SK-N-MC (cell line): ENCODE data around the gene FXYD7.
"Not testable (repeated sequence)": the region's sequence is repeated elsewhere in the genome, so short reads cannot be mapped to it uniquely, and the experiment has no call there.

ENCODE experiments used
- DNase-seq: peaks from one replicate; pipeline ENCODE4 v3.0.0-alpha.2; 2011; ENCODE audit warnings: low read depth, low spot score
- H3K27ac ChIP-seq: fragments of 200-600 bp; sonication (generic); 2 replicates; pipeline ENCODE4 v1.5.1; 2016; ENCODE audit warnings: mixed run types
- H3K36me3 ChIP-seq: fragments of 200-600 bp; sonication (generic); 2 replicates; pipeline ENCODE4 v1.6.1; 2017; ENCODE audit warnings: antibody characterized with exemption, low read length, mixed read lengths; ENCODE audit not compliant: insufficient read depth
- H3K4me3 ChIP-seq: fragments of 200-600 bp; sonication (generic); 2 replicates; pipeline ENCODE4 v1.5.1; 2016
- H3K9ac ChIP-seq: fragments of 200-600 bp; sonication (generic); 2 replicates; pipeline ENCODE4 v1.8.0; 2017; ENCODE audit warnings: mixed run types, mixed read lengths; ENCODE audit not compliant: insufficient read length
- H3K9me3 ChIP-seq: fragments of 200-600 bp; sonication (generic); 2 replicates; pipeline ENCODE4 v1.6.1; 2017; ENCODE audit warnings: low read depth, mild to moderate bottlenecking, antibody characterized with exemption, low read length, moderate library complexity, mixed read lengths
- EZH2 ChIP-seq: fragments of 200-600 bp; sonication (generic); IDR thresholded peaks from one replicate; pipeline ENCODE4 v1.6.1; 2017; ENCODE audit warnings: antibody characterized with exemption
- FOXP2 ChIP-seq: optimal IDR thresholded peaks from 2 replicates; pipeline ENCODE3; 2011; ENCODE audit warnings: mild to moderate bottlenecking, moderate library complexity; ENCODE audit not compliant: insufficient read depth; ENCODE audit errors: extremely low read length, control extremely low read depth
- POLR2AphosphoS5 ChIP-seq: IDR thresholded peaks from 2 replicates; pipeline ENCODE4 v1.6.1; 2012; ENCODE audit warnings: mild to moderate bottlenecking, low read depth, low read length, borderline replicate concordance

Gene FXYD7

DNA sequence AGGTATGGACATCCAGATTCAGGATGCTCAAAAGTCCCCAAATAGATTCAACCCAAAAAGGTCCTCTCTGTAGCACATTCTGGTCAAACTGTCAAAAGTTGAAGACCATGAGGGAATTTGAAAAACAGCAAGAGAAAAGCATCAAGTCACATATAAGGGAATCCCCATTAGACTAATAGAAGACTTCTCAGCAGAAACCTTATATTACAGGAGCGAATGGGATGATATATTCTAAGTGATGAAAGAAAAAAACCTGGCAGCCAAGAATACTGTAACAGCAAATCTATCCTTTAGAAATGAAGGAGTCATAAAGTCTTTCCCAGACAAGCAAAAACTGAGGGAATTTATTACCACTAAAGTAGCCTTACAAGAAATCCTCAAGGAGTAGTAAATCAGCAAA is 41.2 kb downstream of the FXYD7 start:
- DNase-seq = no peak
- no peak overlapping the region for H3K27ac ChIP-seq
- no peaks in the 10 kb centered on the region for H3K9me3 ChIP-seq
- H3K9ac ChIP-seq = no peak overlapping the region
- no peak overlapping the region for H3K4me3 ChIP-seq
- TF ChIP-seq EZH2 (no peak), FOXP2 (no peak), POLR2AphosphoS5 (no peak)
- H3K36me3 ChIP-seq = no peaks in the 10 kb centered on the region

DNA sequence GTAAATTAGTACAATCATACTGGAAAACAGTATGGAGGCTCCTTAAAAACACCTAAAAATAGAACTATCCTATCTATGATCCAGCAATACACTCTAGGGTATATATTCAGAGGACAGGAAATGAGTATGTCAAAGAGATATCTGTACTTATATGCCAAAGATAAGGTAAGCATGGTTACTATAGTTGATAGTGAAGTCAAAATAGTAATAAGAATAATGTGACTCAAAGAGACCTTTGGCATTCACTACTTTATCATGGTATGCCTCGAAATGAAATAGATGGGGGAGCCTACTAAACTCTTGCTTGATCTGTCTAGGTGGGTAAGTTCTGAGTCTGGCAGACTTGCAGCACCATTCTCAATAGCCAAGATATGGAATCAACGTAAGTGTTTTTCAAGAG is 41.8 kb downstream of the FXYD7 start:
- H3K9ac ChIP-seq = no peak overlapping the region
- no peak for DNase-seq
- H3K9me3 ChIP-seq = no peaks in the 10 kb centered on the region
- H3K36me3 ChIP-seq = no peaks in the 10 kb centered on the region
- no peak overlapping the region for H3K27ac ChIP-seq
- TF ChIP-seq EZH2 (no peak), FOXP2 (no peak), POLR2AphosphoS5 (no peak)
- H3K4me3 ChIP-seq = no peak overlapping the region

DNA sequence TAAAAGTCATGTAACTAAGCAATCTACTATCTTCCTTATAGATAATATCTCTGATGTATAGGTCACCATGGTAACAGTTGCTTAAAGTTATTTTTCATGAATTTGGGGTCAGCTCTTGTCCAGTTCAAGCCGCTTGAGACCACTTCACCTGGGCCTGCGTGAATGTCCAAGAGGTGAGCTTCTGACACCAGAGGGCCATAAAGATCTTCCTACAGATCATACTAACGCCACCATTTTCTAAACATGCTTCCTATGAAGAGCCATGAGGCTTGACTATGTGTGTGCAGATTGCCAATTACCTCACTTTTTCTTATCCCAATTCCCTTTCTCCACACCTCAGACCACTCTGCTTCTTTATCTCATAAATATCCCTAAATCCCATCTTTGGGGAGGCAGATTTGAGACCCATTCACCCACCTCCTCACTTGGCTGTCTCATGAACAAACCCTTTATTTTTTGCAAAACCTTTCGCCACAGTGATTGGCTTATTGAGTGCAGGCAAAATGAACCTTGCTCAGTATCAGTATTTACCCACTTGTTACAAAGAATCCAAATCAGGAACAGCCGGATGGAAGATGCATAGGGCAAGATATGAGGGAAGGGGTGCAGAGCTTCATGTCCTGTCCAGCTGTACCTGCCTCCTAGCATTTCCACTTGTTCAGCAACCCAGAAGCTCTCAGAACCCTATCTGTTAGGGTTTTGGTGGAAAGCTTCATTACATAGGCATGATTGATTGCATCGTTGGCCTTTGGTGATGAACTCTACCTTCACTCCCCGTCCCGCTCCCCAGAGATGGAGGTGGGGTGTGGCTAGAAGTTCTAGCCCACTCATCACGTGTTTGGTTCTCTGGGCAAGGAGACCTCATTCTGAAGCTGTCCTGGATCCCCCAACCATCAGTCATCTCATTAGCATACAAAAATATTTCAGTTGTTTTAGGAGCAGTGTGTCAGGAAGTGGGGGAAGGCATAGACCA is 51.2 kb downstream of the FXYD7 start:
- Histone ChIP-seq H3K36me3 (no peaks in the 10 kb centered on the region), H3K9me3 (no peaks in the 10 kb centered on the region), H3K27ac (no peak overlapping the region), H3K4me3 (no peak overlapping the region), H3K9ac (no peak overlapping the region)
- TF ChIP-seq POLR2AphosphoS5 = no peak
- no peak for TF ChIP-seq EZH2
- no peak for TF ChIP-seq FOXP2
- DNase-seq = no peak

DNA sequence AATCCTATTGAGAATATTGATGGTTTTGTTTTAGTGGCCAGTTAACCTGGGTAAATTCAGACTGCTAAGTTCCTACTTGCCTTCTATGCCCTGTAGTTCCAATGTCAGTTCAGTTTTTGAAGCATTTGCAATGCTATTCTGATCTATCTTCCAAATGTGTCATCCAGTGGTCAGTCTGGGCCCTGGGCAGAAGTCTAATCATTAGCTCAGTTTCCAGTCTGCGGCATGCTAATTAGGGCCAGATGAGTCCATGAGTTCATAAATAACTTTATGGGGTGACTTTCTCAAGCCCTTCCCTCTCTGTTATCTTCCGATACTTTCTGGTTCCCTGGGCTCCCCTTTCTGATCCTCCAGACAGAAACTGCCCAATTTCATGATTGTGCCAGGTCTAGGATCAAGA is 52.8 kb downstream of the FXYD7 start:
- no peak for TF ChIP-seq EZH2
- TF ChIP-seq FOXP2 = no peak
- no peak for TF ChIP-seq POLR2AphosphoS5
- DNase-seq = no peak

DNA sequence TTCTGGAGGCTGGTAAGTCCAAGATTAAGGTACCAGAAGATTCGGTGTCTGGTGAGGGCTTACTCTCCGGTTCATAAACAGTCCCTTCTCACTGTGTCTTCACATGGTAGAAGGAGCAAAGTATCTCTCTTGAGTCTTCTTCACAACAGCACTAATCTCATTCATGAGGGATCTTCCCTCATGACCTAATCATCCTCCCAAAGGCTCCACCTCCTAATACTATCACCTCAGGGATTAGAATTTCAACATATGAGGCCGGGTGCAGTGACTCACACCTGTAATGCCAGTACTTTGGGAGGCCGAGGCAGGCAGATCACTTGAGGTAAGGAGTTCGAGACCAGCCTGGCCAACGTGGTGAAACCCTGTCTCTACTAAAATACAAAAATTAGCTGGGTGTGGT is 53.8 kb downstream of the FXYD7 start:
- H3K9me3 ChIP-seq, H3K27ac ChIP-seq, H3K9ac ChIP-seq, H3K36me3 ChIP-seq, DNase-seq, H3K4me3 ChIP-seq: not testable (repeated sequence)

More for the DNA sequence above, 52.8 kb downstream of the FXYD7 start:
- H3K27ac ChIP-seq = no peak overlapping the region
- no peaks in the 10 kb centered on the region for H3K36me3 ChIP-seq
- H3K9ac ChIP-seq = no peak overlapping the region
- H3K9me3 ChIP-seq = no peaks in the 10 kb centered on the region
- no peak overlapping the region for H3K4me3 ChIP-seq

DNA sequence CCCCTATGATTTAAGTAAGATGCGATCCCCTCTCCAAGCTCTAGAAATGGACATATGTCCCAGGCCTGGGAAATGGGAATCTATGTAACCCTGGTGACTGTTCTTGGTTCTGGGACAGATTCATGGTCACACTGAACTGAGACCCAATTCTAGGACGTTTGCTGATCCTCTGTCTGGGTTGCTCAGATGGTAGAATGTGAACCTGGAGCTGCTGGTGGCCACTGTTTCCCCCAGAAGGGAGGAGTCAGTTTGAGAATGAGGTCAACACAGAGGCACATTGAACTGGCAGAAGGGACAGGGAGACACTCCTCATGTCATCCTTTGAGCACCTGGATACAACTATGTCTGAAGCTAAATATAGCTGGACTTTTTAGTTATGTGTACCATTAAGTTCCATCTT is 56.4 kb downstream of the FXYD7 start:
- no peaks in the 10 kb centered on the region for H3K36me3 ChIP-seq
- TF ChIP-seq EZH2 (no peak), FOXP2 (no peak), POLR2AphosphoS5 (no peak)

DNA sequence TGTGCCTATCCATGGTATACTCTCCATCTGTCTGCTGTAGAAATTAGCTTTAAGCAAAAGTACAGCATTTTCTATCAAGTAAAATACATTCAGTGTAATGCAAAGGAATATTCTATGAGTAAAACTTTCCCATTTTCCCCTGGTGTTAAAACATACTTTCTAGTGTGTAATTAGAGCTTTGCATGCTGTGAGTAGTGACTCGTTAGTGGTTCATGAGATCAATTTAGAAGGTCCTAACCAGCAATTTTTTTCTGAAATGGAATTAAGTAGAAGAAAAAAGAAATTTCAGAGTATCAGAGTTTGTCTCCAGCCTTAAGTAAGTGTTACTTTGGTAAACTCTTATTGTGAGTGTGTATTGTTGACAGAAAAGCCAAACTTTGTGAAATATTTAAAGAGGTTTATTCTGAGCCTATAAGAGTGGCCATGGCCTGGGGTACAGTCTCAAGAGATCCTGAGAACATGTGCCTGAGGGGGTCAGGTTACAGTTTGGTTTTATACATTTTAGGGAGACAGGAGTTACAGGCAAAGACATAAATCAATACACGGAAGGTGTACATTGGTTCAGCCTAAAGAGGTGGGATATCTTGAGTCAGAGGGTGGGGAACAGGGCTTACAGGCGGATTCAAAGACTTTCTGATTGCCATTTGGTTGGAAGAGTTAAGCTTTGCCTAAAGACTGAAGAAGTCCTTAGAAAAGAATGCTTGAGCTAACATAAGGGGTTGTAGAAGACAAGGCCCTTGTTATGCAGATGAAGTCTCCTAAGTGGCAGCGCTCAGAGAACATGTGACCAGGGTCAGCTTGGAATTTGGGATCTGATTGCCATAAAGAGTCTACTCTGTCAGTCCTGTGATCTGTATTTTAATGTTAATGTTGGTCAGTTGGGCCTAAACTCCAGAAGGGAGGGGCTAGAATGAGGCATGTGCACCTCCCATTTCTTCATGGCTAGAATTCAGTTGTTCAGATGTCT is 60.0 kb downstream of the FXYD7 start:
- H3K27ac ChIP-seq = no peak overlapping the region

More for the DNA sequence above, 56.4 kb downstream of the FXYD7 start:
- no peaks in the 10 kb centered on the region for H3K9me3 ChIP-seq
- H3K9ac ChIP-seq = no peak overlapping the region
- H3K27ac ChIP-seq = no peak overlapping the region
- no peak for DNase-seq
- no peak overlapping the region for H3K4me3 ChIP-seq

More for the DNA sequence above, 60.0 kb downstream of the FXYD7 start:
- no peaks in the 10 kb centered on the region for H3K9me3 ChIP-seq
- H3K9ac ChIP-seq = no peak overlapping the region
- TF ChIP-seq POLR2AphosphoS5 (no peak), EZH2 (no peak), FOXP2 (no peak)
- no peak overlapping the region for H3K4me3 ChIP-seq
- no peak for DNase-seq
- no peaks in the 10 kb centered on the region for H3K36me3 ChIP-seq
